ENCODE results near the gene NFIA. TPM values are rescaled to one million over a fixed set of nuclear protein-coding genes. Genes with fewer than 3 reads are reported as not detected.

Gene NFIA
- total RNA-seq = 7.6 and 12.2 TPM in 2 replicates

GRCh38 chr1:61082311-61083012 is at the start of gene NFIA:
TSS of gene NFIA (plus strand) at chr1:61082561.

All from mammary microvascular endothelial cell (primary cell).